ENCODE data around the gene NFIX.
A peak's percentile ranks its signal among the peaks of the same experiment; 100 is the strongest.
"Not testable (repeated sequence)": the region's sequence is repeated elsewhere in the genome, so short reads cannot be mapped to it uniquely, and the experiment has no call there.

NFIX gene

DNA sequence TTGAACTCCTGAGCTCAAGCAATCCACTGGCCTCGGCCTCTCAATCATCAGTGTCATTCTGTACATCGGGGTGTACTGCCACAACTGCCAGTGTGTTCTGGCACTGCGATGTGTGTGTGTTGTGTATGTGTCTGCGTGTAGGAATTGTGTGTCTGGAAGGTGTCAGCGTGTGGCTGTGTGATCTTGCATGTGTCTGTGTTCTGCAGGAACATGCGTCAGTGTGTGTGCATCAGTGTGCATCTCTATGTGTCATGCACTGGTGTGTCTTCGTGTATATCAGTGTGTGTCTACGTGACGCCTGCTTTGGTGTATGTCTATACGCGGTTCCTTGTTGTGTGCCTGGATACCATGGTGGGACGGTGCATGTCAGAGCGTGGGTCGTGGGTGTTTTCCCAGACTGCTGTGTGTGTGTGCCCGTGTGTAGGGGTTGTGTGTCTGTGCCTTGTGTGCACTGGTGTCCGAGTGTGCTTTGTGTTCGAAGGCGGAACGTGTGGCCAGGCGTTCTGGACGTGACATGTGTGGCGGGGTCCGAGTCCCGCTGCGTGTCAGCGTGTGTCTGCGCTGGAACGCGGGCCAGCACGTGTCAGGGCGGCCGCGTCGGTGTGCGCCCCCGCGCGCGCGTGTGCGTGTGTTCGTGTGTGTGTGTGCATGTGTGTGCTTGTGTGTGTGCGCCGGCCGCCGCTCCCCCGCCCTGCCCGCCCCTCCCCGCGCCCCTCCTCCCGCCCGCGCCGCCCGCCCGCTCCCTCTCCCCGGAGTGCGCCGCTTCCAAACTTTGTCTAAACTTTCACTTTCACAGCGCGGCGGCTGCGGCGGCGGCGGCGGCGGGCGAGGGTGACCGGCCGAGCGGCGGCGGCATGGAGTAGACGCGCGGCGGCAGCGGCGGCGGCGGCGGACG lies at the start of gene NFIX:
NFIX (plus strand) TSS at position 775 of the 895 bp plus-strand sequence. CDS start 363 bp downstream, outside the sequence.
- DNase-seq (ENCODE audit: low read depth, low spot score), result no peak

DNA sequence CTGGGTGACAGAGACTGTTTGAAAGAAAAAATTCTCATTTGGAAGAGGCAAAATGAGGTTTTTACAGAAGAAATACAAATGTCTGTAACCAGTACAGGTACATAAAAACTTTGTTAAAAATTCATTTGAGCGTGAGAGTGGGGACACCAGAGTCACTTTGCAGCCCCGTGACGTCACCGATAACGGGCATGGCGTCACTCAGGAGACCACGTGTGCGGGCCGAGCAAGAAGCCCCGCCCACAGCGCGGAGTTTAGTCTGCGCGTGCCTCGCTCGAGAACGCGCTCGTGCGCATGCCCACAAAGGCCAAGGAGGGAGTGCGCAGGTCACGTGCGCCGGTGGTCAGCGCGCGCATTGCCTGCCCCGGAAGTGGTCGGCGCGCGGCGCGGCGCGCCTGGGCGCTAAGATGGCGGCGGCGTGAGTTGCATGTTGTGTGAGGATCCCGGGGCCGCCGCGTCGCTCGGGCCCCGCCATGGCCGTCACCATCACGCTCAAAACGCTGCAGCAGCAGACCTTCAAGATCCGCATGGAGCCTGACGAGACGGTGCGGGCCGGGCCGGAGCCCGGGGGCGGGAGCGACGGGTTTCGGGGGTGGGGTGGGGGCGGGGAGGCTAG lies 49.7 kb upstream of the NFIX start, which contains the start of gene RAD23A:
RAD23A (plus strand) TSS at position 384 of the 613 bp plus-strand sequence; CDS start at position 471, 87 bp downstream.
- DNase-seq (ENCODE audit: low read depth, low spot score), result peak; percentile 99

DNA sequence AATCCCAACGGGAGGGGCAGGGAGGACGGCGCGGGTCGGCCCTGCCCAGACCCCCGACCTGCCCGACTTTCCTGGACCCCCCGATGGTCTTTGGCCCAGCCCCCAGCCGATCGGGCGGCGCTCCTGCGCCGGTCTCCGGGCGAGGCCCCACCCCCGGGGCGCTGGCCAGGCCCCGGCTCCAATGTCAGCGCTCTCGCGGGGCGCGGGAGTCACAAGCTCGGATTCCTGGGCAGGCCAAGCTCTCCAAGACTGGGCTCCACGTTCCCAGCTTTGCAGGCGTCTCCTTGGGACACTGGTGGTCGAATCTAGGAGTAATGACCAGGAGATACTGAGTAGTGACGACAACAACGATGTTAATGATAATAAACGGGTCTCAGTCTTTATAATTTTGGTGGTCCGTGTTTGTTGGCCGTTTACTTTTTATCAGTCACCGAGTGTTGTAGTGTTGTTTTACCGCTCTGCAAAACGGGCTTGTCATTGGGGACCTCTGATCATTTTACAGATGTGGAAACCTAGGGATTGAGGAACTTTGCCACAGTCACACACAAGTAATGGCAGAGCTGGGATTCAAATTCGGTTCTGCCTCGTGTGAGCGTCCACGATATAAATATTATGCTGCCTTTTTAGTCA lies 49.1 kb upstream of the NFIX start:
- DNase-seq (ENCODE audit: low read depth, low spot score), result peak; percentile 93

DNA sequence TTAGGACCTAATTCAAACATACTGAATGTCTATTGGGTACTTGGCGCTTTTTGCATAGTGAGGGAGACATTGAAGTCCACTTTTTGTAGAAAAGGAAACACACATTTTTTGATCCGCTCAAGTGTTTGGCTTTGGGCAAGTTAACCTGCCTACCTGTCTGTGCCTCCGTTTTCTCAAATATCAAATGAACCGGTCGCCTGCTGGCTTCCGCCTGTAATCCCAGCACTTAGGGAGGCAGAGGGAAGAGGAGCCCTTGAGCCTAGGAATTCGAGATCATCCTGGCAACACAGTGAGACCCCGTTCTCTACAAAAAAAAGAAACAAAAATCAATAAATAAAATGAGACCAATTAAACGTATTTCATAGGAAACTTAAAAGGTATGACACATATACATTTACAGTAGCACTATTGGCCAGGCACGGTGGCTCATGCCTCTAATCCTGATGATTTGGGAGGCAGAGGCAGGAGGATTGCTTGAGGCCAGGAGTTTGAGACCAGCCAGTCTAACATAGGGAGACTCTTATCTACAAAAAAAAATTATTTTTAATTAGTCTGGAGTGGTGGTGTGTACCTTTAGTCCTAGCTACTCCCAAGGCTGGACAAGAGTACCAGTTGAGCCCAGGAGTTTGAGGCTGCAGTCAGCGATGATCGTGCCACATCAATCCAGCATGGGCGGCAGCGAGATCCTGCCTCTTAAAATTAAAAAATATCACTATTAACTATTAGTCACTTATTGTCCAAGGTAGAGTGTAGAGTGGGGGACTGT lies 48.4 kb upstream of the NFIX start:
- DNase-seq (ENCODE audit: low read depth, low spot score), result peak; percentile 32

DNA sequence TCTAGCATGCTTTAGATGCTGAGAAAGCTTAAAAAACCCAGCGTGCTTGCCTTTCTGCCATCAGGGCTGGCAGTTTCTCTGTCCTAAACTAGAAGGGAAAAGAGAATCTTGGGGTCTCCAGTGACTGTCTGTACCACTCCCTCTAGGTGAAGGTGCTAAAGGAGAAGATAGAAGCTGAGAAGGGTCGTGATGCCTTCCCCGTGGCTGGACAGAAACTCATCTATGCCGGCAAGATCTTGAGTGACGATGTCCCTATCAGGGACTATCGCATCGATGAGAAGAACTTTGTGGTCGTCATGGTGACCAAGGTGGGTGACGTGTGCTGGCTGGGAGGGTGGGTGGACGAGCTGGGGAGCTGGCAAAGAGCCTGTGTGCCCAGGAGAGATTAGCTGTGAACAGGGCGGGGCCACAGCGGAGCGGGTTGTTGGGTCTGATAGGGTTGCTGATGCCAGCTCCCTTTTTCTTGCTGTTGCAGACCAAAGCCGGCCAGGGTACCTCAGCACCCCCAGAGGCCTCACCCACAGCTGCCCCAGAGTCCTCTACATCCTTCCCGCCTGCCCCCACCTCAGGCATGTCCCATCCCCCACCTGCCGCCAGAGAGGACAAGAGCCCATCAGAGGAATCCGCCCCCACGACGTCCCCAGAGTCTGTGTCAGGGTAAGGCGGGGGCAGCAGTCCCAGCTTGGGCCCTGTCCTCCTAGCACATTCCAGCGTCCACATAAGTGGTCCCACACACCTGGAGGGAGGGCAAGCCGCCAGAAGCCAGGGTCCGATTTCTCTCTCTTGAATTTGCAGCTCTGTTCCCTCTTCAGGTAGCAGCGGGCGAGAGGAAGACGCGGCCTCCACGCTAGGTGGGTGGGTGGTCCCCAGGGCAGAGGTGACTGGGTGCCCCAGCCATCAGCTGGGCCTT lies 47.3 kb upstream of the NFIX start:
- DNase-seq (ENCODE audit: low read depth, low spot score), result no peak

DNA sequence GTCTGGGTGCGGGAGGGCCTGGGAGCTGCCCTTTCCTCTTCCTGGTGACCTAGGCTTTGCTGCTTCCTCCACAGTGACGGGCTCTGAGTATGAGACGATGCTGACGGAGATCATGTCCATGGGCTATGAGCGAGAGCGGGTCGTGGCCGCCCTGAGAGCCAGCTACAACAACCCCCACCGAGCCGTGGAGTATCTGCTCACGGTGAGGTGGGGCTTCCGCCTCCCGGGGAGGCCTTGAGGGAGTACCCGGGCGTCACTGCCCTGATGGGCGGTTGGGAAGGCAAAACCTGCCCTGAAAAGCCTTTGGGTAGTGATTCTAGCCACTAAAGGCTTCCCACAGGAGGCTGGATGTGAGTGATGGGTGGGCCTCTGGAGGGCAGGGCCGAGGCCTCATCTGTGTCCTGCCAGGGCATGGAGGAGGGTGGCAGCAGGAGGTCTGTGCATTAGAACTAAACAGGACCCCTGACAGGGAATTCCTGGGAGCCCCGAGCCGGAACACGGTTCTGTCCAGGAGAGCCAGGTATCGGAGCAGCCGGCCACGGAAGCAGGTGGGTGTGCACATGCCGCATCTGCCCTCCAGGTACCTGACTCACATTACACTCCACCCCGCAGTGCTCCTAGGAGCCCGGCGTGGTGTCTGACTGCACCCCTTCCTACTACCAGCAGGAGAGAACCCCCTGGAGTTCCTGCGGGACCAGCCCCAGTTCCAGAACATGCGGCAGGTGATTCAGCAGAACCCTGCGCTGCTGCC lies 46.5 kb upstream of the NFIX start:
- DNase-seq (ENCODE audit: low read depth, low spot score), result no peak

DNA sequence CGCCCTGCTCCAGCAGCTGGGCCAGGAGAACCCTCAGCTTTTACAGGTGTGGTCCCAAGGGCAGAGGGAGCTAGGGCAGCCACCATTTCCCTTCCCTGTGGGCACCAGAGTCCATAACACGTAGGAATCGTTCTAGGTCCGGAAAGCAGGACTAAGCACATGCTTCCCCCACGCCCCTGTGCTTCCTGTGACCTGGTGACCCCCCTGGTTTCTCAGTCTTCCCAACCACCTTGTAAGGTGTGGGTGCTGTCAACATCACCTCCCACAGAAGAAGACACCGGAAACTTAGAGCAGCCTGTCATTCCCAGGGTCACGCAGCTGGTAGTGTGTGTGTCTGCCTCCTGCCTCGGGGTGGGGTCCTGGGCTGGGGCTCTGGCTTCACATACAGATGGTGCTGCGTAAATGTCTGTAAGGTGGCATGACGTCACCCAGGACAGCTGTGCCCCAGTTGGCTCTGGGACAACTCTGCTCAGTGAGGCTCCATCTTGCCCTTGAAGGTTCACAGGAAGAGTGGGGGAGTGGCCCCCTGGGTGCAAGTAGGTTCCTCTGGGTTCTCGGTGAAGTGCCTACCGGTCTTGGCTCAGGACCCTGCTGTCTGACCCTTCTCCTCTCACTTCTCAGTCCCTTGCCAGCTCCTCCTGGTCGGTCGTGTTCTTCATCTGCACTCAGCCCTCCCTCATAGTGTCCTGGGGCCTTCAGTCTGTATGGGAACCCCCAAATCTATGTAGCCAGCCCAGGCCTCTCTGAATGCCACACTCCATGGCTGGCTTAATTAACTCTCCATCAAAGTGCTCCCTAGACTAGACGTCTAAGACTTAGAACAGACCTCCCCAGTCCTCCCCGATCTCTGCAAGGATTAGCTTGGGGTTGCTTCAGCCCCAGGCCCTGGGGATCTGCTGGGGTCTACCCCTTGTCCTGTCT lies 45.7 kb upstream of the NFIX start:
- DNase-seq (ENCODE audit: low read depth, low spot score), result no peak

DNA sequence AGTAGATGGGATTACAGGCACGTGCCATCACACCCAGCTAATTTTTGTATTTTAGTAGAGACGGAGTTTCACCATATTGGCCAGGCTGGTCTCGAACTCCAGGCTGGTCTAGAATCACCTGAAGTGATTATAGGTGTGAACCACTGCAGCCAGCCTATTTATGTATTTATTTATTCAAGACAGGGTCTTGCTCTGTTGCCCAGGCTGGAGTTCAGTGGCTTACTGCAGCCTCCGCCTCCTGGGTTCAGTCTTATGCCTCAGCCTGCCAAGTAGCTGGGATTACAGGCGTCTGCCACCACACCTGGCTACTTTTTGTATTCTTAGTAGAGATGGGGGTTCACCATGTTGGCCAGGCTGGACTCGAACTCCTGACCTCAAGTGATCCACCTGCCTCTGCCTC lies 43.2 kb upstream of the NFIX start:
- DNase-seq (ENCODE audit: low read depth, low spot score), result not testable (repeated sequence)

DNA sequence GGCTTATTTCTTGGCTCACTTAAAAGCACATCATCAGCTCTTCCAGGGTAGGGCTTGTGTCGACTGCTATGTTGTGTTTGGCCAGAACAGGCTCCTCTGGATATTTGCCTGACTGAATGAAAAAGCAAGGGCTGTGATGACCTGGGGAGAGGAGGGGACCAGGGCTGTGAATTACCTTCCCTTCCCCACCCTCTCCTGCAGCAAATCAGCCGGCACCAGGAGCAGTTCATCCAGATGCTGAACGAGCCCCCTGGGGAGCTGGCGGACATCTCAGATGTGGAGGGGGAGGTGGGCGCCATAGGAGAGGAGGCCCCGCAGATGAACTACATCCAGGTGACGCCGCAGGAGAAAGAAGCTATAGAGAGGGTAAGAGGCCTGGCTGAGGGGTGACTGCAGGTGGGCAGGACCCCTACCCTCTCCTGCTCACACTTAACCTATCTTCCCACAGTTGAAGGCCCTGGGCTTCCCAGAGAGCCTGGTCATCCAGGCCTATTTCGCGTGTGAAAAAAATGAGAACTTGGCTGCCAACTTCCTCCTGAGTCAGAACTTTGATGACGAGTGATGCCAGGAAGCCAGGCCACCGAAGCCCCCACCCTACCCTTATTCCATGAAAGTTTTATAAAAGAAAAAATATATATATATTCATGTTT lies 42.7 kb upstream of the NFIX start:
- peak; percentile 24 for DNase-seq (ENCODE audit: low read depth, low spot score)

DNA sequence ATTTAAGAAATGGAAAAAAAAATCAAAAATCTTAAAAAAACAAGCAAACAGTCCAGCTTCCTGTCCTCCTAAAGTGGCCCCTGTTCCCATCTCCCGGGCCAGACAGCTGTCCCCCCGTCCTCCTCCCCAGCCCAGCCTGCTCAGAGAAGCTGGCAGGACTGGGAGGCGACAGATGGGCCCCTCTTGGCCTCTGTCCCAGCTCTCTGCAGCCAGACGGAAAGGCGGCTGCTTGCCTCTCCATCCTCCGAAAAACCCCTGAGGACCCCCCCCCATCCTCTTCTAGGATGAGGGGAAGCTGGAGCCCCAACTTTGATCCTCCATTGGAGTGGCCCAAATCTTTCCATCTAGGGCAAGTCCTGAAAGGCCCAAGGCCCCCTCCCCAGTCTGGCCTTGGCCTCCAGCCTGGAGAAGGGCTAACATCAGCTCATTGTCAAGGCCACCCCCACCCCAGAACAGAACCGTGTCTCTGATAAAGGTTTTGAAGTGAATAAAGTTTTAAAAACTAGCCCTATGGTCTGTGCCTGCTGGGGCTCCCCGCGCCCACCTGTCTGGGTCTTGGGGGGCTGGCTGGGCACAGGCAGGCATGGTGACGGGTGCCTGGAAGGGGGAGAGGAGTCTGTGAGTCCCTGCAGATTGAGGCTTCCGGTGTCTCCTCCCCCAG lies 42.0 kb upstream of the NFIX start:
- no peak for DNase-seq (ENCODE audit: low read depth, low spot score)

DNA sequence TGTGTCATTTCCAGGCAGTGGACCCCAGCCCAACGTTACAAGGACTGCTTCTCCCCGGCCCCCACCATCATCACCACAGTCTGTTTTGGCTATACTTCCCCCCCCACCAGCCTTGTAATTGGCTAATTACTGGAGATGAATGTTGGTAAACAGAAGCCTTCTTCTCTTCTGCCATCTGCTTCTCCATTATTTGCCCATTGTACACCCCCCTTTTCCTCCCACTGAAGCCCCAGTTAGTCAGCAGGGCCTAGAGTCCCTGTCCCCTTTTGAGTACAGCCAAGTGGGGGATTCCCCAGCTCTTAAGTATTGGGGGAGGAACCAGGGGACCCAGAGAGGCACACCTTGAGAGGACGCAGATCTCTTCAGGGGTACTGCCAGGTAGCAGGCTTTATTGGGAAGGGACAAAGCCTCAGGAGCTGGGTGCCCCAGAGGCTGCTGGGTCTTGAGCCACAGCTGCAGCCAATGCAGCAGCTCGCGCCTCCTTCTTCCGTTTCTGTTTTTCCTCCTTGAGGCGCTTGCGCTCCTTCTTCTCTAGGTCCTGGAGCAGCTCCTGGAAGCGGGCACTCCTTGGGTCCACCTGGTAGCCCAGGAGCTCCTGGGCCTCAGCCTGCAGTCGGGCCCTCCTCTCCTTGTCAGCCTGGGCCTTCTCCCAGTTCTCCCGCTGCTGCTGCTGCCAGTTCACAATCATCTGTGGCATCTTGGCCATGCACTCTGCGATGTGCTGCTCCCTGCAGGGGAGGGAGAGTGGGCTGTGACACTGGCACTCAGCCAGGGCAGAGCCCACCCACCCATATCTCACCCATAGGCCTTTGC lies 41.3 kb upstream of the NFIX start:
- DNase-seq (ENCODE audit: low read depth, low spot score), result no peak

DNA sequence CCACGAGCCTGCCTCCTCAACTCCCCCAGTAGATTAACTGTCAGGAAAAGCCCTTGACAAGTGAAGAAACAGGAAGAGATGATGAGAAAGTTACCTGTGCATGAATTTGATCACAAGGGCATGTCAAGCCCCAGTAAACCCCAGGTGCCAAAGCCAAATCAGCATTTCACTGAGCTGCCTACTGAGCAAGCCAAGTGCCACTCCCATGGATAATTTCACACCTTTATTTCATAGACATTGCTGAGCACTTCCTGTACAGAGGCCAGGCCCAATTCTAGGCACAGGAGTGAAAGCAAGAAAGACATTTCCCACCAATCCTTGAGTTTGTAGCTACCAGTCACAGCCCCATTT lies 40.7 kb upstream of the NFIX start:
- DNase-seq (ENCODE audit: low read depth, low spot score), result no peak

DNA sequence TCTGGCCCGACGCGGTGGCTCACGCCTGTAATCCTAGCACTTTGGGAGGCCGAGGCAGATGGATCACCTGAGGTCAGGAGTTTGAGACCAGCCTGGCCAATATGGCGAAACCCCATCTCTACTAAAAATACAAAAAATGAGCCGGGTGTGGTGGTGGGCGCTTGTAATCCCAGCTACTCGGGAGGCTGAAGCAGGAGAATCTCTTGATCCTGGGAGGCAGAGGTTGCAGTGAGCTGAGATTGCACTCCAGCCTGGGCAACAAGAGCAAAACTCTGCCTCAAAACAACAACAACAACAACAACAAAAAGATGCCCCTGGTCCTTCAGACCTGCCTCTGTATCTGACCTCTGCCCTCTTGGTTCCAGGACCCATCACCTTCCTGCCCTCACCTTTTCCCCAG lies 39.7 kb upstream of the NFIX start:
- not testable (repeated sequence) for DNase-seq (ENCODE audit: low read depth, low spot score)

DNA sequence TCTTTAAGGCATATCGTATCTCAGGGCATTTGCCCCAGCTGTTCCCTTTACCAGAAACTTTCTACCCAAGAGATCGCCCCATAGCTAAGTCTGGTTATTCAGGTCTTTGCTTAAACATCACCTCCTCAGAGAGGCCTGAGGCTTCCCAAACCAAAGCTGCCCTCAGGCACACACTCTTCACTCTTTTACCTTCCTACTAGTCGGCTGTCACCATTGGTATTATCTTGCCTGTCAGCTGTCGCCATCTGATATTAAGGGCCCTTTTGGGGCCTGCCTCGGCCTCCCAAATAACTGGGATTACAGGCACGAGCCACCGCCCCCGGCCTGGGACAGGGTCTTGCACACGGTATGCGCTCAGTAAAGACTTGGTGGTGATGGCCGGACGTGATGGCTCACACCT lies 39.3 kb upstream of the NFIX start:
- peak; percentile 60 for DNase-seq (ENCODE audit: low read depth, low spot score)

DNA sequence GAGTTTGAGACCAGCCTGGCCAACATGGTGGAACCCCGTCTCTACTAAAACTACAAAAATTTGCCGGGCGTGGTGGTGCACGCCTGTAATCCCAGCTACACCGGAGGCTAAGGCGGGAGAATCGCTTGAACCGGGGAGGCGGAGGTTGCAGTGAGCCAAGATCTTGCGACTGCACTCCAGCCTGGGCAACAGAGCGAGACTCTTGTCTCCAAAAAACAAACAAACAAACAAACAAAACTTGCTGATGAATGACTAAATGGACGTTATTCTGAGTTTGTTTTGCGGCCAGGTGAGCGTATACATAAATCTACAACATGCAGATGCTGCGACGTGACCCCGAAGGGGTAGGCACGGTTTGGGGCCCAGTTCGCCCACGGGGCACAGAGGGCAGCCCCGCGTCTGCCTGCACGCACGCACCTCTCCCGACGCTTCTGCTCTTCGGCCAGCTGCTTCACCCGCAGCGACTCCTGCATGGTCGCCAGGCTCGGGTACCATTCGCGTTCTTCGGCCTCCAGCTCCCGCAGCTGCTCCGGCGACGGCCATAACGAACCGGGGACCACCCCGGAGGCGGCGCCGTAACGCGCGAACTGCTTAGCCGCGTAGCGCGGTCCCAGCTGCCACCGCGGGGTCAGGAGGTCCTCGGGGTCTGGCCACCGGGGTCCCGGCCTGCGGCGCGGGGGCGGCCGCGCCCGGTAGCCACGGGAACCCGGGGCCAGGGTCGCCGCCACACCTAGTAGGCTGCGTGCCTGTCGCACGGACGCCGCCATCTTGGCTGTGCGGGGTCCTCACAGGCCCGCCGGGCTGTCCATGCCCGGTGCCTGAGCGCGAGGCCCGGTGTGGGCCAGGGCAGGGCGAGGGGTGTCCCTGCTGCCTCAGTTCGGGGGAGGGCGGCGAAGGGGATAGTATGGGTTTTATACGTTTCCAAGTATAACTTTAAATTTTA lies 38.6 kb upstream of the NFIX start, which contains the start of gene GADD45GIP1:
GADD45GIP1 (minus strand) TSS at position 778 of the 943 bp plus-strand sequence; CDS start at position 767, 11 bp downstream.
- DNase-seq (ENCODE audit: low read depth, low spot score), result peak; percentile 85
